ENCODE measurements around the gene ADH4. TPM values are rescaled to one million over a fixed set of nuclear protein-coding genes. Genes with fewer than 3 reads are reported as not detected.

ADH4 gene
- total RNA-seq, 1 experiment from 2014 or later, result 0.25 TPM

GRCh38 chr4:99157478-99157935 is 13.4 kb upstream of the ADH4 start:
- intact Hi-C loops (cut with micrococcal nuclease), result no loop called here
- CTCF ChIA-PET, result no interaction called here
- Histone ChIP-seq H3K27me3 (ENCODE audit: insufficient read depth, low read length) (no peaks in the 10 kb centered on the region), H3K27ac (ENCODE audit: low read depth, low read length) (no peak overlapping the region), H4K20me1 (ENCODE audit: insufficient read depth) (no peaks in the 10 kb centered on the region), H3K4me1 (ENCODE audit: control insufficient read depth in 1 of 2, insufficient read depth in 2 of 2, low read length in 2 of 2) (no peaks in the 10 kb centered on the region), H3K4me3 (replicated peaks in 1 of 2; ENCODE audit: low read depth in 1 of 2, low read length in 2 of 2) (no peak overlapping the region), H3K79me2 (ENCODE audit: insufficient read depth, low read length) (no peaks in the 10 kb centered on the region), H3K9ac (ENCODE audit: low read length) (no peak overlapping the region), H2AFZ (ENCODE audit: low read depth, low read length, poor library complexity, severe bottlenecking) (no peak overlapping the region), H3K36me3 (ENCODE audit: control insufficient read depth in 1 of 2, insufficient read depth in 2 of 2, low read length in 2 of 2) (no peaks in the 10 kb centered on the region), H3K4me2 (ENCODE audit: low read length) (no peak overlapping the region), H3K9me3 (ENCODE audit: control insufficient read depth in 1 of 2, insufficient read depth in 1 of 2, low read depth in 1 of 2, low read length in 2 of 2) (no peaks in the 10 kb centered on the region), H3K9me2 (ENCODE audit: insufficient read depth) (no peaks in the 10 kb centered on the region)
- RAD21 ChIA-PET (ENCODE audit: low non-redundant PET in 1 of 2, low total read pairs in 2 of 2, uncharacterized antibody in 2 of 2, unreplicated experiment in 2 of 2), result no interaction called here
- no TSS peak for BruUV-seq (replicated peaks)
- POLR2A ChIA-PET, result no interaction called here
- no peak for TF ChIP-seq ZNF274 (IDR thresholded peaks at IDR 0.05; ENCODE audit: low read depth, low read length)
- ATAC-seq, result no peak
- no peak for DNase-seq (ENCODE audit: low read depth, low spot score)

GRCh38 chr4:99156992-99157391 is 12.9 kb upstream of the ADH4 start:
- no peak overlapping the region for H3K27ac ChIP-seq (ENCODE audit: low read depth, low read length)
- H4K20me1 ChIP-seq (ENCODE audit: insufficient read depth), result no peaks in the 10 kb centered on the region
- H3K4me2 ChIP-seq (ENCODE audit: low read length), result no peak overlapping the region
- H3K9ac ChIP-seq (ENCODE audit: low read length), result no peak overlapping the region
- no TSS peak for BruUV-seq (replicated peaks)
- ChIA-PET POLR2A (no interaction called here), CTCF (no interaction called here), RAD21 (ENCODE audit: low non-redundant PET in 1 of 2, low total read pairs in 2 of 2, uncharacterized antibody in 2 of 2, unreplicated experiment in 2 of 2) (no interaction called here)
- no peaks in the 10 kb centered on the region for H3K9me3 ChIP-seq (ENCODE audit: control insufficient read depth in 1 of 2, insufficient read depth in 1 of 2, low read depth in 1 of 2, low read length in 2 of 2)
- H3K27me3 ChIP-seq (ENCODE audit: insufficient read depth, low read length), result no peaks in the 10 kb centered on the region
- ATAC-seq (no peak), DNase-seq (ENCODE audit: low read depth, low spot score) (no peak)
- no peaks in the 10 kb centered on the region for H3K4me1 ChIP-seq (ENCODE audit: control insufficient read depth in 1 of 2, insufficient read depth in 2 of 2, low read length in 2 of 2)
- H3K36me3 ChIP-seq (ENCODE audit: control insufficient read depth in 1 of 2, insufficient read depth in 2 of 2, low read length in 2 of 2), result no peaks in the 10 kb centered on the region
- no peak overlapping the region for H2AFZ ChIP-seq (ENCODE audit: low read depth, low read length, poor library complexity, severe bottlenecking)
- intact Hi-C loops (cut with micrococcal nuclease), result no loop called here
- H3K9me2 ChIP-seq (ENCODE audit: insufficient read depth), result no peaks in the 10 kb centered on the region
- H3K79me2 ChIP-seq (ENCODE audit: insufficient read depth, low read length), result no peaks in the 10 kb centered on the region
- no peak overlapping the region for H3K4me3 ChIP-seq (replicated peaks in 1 of 2; ENCODE audit: low read depth in 1 of 2, low read length in 2 of 2)
- TF ChIP-seq, protein P1, sequence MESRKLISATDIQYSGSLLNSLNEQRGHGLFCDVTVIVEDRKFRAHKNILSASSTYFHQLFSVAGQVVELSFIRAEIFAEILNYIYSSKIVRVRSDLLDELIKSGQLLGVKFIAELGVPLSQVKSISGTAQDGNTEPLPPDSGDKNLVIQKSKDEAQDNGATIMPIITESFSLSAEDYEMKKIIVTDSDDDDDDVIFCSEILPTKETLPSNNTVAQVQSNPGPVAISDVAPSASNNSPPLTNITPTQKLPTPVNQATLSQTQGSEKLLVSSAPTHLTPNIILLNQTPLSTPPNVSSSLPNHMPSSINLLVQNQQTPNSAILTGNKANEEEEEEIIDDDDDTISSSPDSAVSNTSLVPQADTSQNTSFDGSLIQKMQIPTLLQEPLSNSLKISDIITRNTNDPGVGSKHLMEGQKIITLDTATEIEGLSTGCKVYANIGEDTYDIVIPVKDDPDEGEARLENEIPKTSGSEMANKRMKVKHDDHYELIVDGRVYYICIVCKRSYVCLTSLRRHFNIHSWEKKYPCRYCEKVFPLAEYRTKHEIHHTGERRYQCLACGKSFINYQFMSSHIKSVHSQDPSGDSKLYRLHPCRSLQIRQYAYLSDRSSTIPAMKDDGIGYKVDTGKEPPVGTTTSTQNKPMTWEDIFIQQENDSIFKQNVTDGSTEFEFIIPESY (IDR thresholded peaks at IDR 0.05; ENCODE audit: extremely low read depth, insufficient replicate concordance, low read length), result no peak
- no peak for TF ChIP-seq EZH2 (IDR thresholded peaks at IDR 0.05)
- TF ChIP-seq REST (IDR thresholded peaks at IDR 0.05; ENCODE audit: low read depth), result no peak
- no peak for TF ChIP-seq ATF3 (IDR thresholded peaks at IDR 0.05)
- TF ChIP-seq POLR2AphosphoS5 (IDR thresholded peaks at IDR 0.05; ENCODE audit: low read depth, low read length), result no peak
- no peak for TF ChIP-seq CEBPB (IDR thresholded peaks at IDR 0.05; ENCODE audit: low read depth)
- TF ChIP-seq SRF (IDR thresholded peaks at IDR 0.05; ENCODE audit: low read depth), result no peak
- no peak for TF ChIP-seq TCF7L2 (IDR thresholded peaks at IDR 0.05; ENCODE audit: borderline replicate concordance, extremely low read depth, insufficient read depth, insufficient read length)
- no peak for TF ChIP-seq SP1 (IDR thresholded peaks at IDR 0.05; ENCODE audit: low read depth)
- TF ChIP-seq ELF1 (IDR thresholded peaks at IDR 0.05; ENCODE audit: borderline replicate concordance, low read depth), result no peak
- TF ChIP-seq EGR1 (IDR thresholded peaks at IDR 0.05; ENCODE audit: low read depth), result no peak
- no peak for TF ChIP-seq SIN3A (IDR thresholded peaks at IDR 0.05; ENCODE audit: low read depth)
